ENCODE measurements around the gene ACMSD. TPM values are rescaled to one million over a fixed set of nuclear protein-coding genes. Genes with fewer than 3 reads are reported as not detected.
"Not testable (repeated sequence)": the region's sequence is repeated elsewhere in the genome, so short reads cannot be mapped to it uniquely, and the experiment has no call there.

The ACMSD gene
- polyA plus RNA-seq, 1 of the 3 experiments (the other 2 are of a cell fraction), result not detected

- H3F3A ChIP-seq (replicated peaks; ENCODE audit: insufficient read depth), result no peaks in the 10 kb centered on the region
- ChIA-PET POLR2A (no interaction called here), CTCF (no interaction called here)
- no peak overlapping the region for H3K4me2 ChIP-seq
- no peak overlapping the region for H3K27ac ChIP-seq (ENCODE audit: low read depth in 2 of 2, low read length in 1 of 2)
- no peak overlapping the region for H3K9ac ChIP-seq
- no peak for TF ChIP-seq EP300 (IDR thresholded peaks at IDR 0.05; ENCODE audit: borderline replicate concordance in 1 of 2, low read depth in 1 of 2, low read length in 1 of 2)
- no peak for TF ChIP-seq JUND (IDR thresholded peaks at IDR 0.05)
- TF ChIP-seq NFIC (IDR thresholded peaks at IDR 0.05; ENCODE audit: borderline replicate concordance), result no peak
- no peak for TF ChIP-seq FOSL2 (IDR thresholded peaks at IDR 0.05; ENCODE audit: borderline replicate concordance, low read depth)
- TF ChIP-seq, protein P1, sequence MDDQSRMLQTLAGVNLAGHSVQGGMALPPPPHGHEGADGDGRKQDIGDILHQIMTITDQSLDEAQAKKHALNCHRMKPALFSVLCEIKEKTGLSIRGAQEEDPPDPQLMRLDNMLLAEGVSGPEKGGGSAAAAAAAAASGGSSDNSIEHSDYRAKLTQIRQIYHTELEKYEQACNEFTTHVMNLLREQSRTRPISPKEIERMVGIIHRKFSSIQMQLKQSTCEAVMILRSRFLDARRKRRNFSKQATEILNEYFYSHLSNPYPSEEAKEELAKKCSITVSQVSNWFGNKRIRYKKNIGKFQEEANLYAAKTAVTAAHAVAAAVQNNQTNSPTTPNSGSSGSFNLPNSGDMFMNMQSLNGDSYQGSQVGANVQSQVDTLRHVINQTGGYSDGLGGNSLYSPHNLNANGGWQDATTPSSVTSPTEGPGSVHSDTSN (IDR thresholded peaks at IDR 0.05), result no peak
- no peak for TF ChIP-seq RCOR1 (IDR thresholded peaks at IDR 0.05; ENCODE audit: low read length)
- no peak for TF ChIP-seq FOXM1 (IDR thresholded peaks at IDR 0.05; ENCODE audit: low read depth)
- TF ChIP-seq YY1 (IDR thresholded peaks at IDR 0.05; ENCODE audit: low read depth), result no peak
- TF ChIP-seq TCF12 (IDR thresholded peaks at IDR 0.05), result no peak
- TF ChIP-seq, protein P2, sequence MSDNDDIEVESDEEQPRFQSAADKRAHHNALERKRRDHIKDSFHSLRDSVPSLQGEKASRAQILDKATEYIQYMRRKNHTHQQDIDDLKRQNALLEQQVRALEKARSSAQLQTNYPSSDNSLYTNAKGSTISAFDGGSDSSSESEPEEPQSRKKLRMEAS (IDR thresholded peaks at IDR 0.05; ENCODE audit: low read depth), result no peak
- TF ChIP-seq CHD2 (IDR thresholded peaks at IDR 0.05; ENCODE audit: low read length, partially characterized antibody), result no peak
- TF ChIP-seq NRF1 (IDR thresholded peaks at IDR 0.05; ENCODE audit: low read depth, low read length), result no peak
- no peak for TF ChIP-seq RXRA (IDR thresholded peaks at IDR 0.05; ENCODE audit: borderline replicate concordance, low read depth)
- no peaks in the 10 kb centered on the region for H3K9me2 ChIP-seq
- no peak overlapping the region for H2AFZ ChIP-seq (ENCODE audit: low read depth)
- H3K79me2 ChIP-seq (ENCODE audit: insufficient read depth), result no peaks in the 10 kb centered on the region
- no peaks in the 10 kb centered on the region for H3K27me3 ChIP-seq (ENCODE audit: insufficient read depth)
- H3K9me3 ChIP-seq, result no peaks in the 10 kb centered on the region
- H4K20me1 ChIP-seq (ENCODE audit: insufficient read depth), result no peaks in the 10 kb centered on the region
- no peaks in the 10 kb centered on the region for H3K4me1 ChIP-seq (ENCODE audit: control insufficient read depth in 1 of 2, insufficient read depth in 2 of 2, low read depth in 1 of 2, low read length in 1 of 2)
- 34% methylated on average over 2 of the region's 2 CpGs for WGBS (ENCODE audit: low lambda C conversion rate)
- no peak for DNase-seq
- H3K4me3 ChIP-seq (ENCODE audit: low read depth in 2 of 2, low read length in 1 of 2), result no peak overlapping the region
- no peaks in the 10 kb centered on the region for H3K36me3 ChIP-seq (replicated peaks in 1 of 2; ENCODE audit: control insufficient read depth in 1 of 2, insufficient read depth in 2 of 2, low read length in 1 of 2)
These were observed 14.6 kb upstream of the ACMSD start for GRCh38 chr2:134823832-134824231.

DNA sequence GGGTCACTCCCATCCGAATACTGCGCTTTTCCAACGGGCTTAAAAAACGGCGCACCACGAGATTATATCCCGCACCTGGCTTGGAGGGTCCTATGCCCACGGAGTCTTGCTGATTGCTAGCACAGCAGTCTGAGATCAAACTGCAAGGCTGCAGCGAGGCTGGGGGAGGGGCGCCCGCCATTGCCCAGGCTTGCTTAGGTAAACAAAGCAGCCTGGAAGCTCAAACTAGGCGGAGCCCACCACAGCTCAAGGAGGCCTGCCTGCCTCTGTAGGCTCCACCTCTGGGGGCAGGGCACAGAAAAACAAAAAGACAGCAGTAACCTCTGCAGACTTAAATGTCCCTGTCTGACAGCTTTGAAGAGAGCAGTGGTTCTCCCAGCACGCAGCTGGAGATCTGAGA, 12.7 kb upstream of the ACMSD start:
- DNase-seq, POLR2A ChIA-PET: not testable (repeated sequence)

DNA sequence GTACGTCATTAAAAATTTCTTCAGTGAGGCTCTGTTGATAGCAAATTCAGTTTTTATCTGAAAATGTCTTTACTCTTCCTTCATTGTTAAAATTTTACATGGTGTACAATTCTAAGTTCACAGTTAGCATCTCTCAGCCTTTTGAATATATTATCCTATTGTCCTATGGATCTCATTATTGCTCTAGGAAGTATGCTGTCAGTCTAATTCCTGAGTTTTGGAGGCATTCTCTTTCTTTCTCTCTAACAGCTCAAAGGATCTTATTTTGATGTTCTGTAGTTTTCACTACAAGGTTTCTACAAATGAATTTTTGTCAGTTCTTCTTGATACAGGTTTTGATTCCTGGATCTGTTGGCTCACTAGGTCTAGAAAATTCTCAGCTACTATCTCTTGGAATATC, 2.9 kb upstream of the ACMSD start:
- no peaks in the 10 kb centered on the region for H3K79me2 ChIP-seq (ENCODE audit: insufficient read depth)
- H3K36me3 ChIP-seq (replicated peaks in 1 of 2; ENCODE audit: control insufficient read depth in 1 of 2, insufficient read depth in 2 of 2, low read length in 1 of 2), result no peaks in the 10 kb centered on the region
- H3K9me2 ChIP-seq, result no peaks in the 10 kb centered on the region
- no peak overlapping the region for H3K4me2 ChIP-seq
- WGBS (ENCODE audit: low lambda C conversion rate), result 51% methylated on average over 1 of the region's 1 CpG
- H3F3A ChIP-seq (replicated peaks; ENCODE audit: insufficient read depth), result no peaks in the 10 kb centered on the region
- no peak overlapping the region for H3K4me3 ChIP-seq (ENCODE audit: low read depth in 2 of 2, low read length in 1 of 2)
- H3K4me1 ChIP-seq (ENCODE audit: control insufficient read depth in 1 of 2, insufficient read depth in 2 of 2, low read depth in 1 of 2, low read length in 1 of 2), result no peaks in the 10 kb centered on the region
- POLR2A ChIA-PET, result no interaction called here
- H3K9me3 ChIP-seq, result no peaks in the 10 kb centered on the region
- H3K27ac ChIP-seq (ENCODE audit: low read depth in 2 of 2, low read length in 1 of 2), result no peak overlapping the region
- H4K20me1 ChIP-seq (ENCODE audit: insufficient read depth), result no peaks in the 10 kb centered on the region
- H3K9ac ChIP-seq, result no peak overlapping the region
- no peaks in the 10 kb centered on the region for H3K27me3 ChIP-seq (ENCODE audit: insufficient read depth)
- CTCF ChIA-PET, result no interaction called here
- DNase-seq, result no peak
- no peak overlapping the region for H2AFZ ChIP-seq (ENCODE audit: low read depth)
- TF ChIP-seq RAD21 (IDR thresholded peaks at IDR 0.05; ENCODE audit: low read length) (no peak), CHD2 (IDR thresholded peaks at IDR 0.05; ENCODE audit: low read length, partially characterized antibody) (no peak), MEF2A (IDR thresholded peaks at IDR 0.05; ENCODE audit: borderline replicate concordance, low read depth) (no peak), POLR2AphosphoS5 (IDR thresholded peaks at IDR 0.05; ENCODE audit: low read depth, low read length) (no peak)
- TF ChIP-seq, protein P1 (IDR thresholded peaks at IDR 0.05), result no peak
- TF ChIP-seq, protein P3, sequence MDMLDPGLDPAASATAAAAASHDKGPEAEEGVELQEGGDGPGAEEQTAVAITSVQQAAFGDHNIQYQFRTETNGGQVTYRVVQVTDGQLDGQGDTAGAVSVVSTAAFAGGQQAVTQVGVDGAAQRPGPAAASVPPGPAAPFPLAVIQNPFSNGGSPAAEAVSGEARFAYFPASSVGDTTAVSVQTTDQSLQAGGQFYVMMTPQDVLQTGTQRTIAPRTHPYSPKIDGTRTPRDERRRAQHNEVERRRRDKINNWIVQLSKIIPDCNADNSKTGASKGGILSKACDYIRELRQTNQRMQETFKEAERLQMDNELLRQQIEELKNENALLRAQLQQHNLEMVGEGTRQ (IDR thresholded peaks at IDR 0.05; ENCODE audit: borderline replicate concordance, low read depth, low read length), result no peak
- TF ChIP-seq, protein P4, sequence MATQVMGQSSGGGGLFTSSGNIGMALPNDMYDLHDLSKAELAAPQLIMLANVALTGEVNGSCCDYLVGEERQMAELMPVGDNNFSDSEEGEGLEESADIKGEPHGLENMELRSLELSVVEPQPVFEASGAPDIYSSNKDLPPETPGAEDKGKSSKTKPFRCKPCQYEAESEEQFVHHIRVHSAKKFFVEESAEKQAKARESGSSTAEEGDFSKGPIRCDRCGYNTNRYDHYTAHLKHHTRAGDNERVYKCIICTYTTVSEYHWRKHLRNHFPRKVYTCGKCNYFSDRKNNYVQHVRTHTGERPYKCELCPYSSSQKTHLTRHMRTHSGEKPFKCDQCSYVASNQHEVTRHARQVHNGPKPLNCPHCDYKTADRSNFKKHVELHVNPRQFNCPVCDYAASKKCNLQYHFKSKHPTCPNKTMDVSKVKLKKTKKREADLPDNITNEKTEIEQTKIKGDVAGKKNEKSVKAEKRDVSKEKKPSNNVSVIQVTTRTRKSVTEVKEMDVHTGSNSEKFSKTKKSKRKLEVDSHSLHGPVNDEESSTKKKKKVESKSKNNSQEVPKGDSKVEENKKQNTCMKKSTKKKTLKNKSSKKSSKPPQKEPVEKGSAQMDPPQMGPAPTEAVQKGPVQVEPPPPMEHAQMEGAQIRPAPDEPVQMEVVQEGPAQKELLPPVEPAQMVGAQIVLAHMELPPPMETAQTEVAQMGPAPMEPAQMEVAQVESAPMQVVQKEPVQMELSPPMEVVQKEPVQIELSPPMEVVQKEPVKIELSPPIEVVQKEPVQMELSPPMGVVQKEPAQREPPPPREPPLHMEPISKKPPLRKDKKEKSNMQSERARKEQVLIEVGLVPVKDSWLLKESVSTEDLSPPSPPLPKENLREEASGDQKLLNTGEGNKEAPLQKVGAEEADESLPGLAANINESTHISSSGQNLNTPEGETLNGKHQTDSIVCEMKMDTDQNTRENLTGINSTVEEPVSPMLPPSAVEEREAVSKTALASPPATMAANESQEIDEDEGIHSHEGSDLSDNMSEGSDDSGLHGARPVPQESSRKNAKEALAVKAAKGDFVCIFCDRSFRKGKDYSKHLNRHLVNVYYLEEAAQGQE (IDR thresholded peaks at IDR 0.05; ENCODE audit: low read depth, low read length), result no peak

More for the DNA sequence above, 12.7 kb upstream of the ACMSD start:
- CTCF ChIA-PET; H3K4me2 ChIP-seq; H3K4me1 ChIP-seq (ENCODE audit: control insufficient read depth in 1 of 2, insufficient read depth in 2 of 2, low read depth in 1 of 2, low read length in 1 of 2); H3K36me3 ChIP-seq (replicated peaks in 1 of 2; ENCODE audit: control insufficient read depth in 1 of 2, insufficient read depth in 2 of 2, low read length in 1 of 2); H3K79me2 ChIP-seq (ENCODE audit: insufficient read depth); H3K9ac ChIP-seq; H3K27ac ChIP-seq (ENCODE audit: low read depth in 2 of 2, low read length in 1 of 2); H3K9me3 ChIP-seq; H3K4me3 ChIP-seq (ENCODE audit: low read depth in 2 of 2, low read length in 1 of 2); H2AFZ ChIP-seq (ENCODE audit: low read depth); H3K9me2 ChIP-seq; H3K27me3 ChIP-seq (ENCODE audit: insufficient read depth); H3F3A ChIP-seq (replicated peaks; ENCODE audit: insufficient read depth); H4K20me1 ChIP-seq (ENCODE audit: insufficient read depth): not testable (repeated sequence)
- WGBS (ENCODE audit: low lambda C conversion rate), result 79% methylated on average over 8 of the region's 13 CpGs
